ENCODE data around the gene EFR3B. TPM values are rescaled to one million over a fixed set of nuclear protein-coding genes. Genes with fewer than 3 reads are reported as not detected.
"Not testable (repeated sequence)": the region's sequence is repeated elsewhere in the genome, so short reads cannot be mapped to it uniquely, and the experiment has no call there.

EFR3B gene, protein sequence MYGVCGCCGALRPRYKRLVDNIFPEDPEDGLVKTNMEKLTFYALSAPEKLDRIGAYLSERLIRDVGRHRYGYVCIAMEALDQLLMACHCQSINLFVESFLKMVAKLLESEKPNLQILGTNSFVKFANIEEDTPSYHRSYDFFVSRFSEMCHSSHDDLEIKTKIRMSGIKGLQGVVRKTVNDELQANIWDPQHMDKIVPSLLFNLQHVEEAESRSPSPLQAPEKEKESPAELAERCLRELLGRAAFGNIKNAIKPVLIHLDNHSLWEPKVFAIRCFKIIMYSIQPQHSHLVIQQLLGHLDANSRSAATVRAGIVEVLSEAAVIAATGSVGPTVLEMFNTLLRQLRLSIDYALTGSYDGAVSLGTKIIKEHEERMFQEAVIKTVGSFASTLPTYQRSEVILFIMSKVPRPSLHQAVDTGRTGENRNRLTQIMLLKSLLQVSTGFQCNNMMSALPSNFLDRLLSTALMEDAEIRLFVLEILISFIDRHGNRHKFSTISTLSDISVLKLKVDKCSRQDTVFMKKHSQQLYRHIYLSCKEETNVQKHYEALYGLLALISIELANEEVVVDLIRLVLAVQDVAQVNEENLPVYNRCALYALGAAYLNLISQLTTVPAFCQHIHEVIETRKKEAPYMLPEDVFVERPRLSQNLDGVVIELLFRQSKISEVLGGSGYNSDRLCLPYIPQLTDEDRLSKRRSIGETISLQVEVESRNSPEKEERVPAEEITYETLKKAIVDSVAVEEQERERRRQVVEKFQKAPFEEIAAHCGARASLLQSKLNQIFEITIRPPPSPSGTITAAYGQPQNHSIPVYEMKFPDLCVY
- total RNA-seq: 1 to 10 TPM; 1.5 TPM

DNA sequence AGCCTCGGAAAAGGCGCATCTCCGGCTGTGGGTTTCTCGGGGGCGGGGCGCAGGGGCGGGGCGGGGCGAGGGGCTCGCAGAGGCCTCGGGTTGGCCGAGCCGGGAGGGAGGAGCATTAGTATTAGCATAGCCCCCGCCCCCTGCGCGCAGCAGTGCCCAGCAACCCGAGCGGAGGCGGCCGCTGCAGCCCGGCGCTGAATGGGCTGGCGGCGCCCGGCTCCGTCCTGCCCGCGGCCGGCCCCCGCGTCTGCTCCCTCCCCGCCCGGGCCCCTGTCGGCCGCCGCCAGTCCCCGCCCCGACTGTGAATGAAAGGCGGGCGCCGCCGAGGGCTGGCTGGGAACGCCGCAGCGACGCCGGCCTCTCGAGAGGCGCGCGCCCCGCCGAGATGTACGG, at the start of gene EFR3B:
TSS of gene EFR3B (plus strand) at position 149 of the 393 bp plus-strand sequence. CDS start at position 386, 237 bp downstream.
- peaks cover 30% of the 10 kb centered on the region for H3K4me1 Mint-ChIP-seq (ENCODE audit: low read depth)
- POLR2A ChIA-PET: no interaction called here
- CTCF ChIA-PET: interaction anchor here (1.6 kb wide), 1 partner anchor 66 kb away, joined by 10 read pairs; no protein-coding TSS in a partner anchor
- no peaks in the 10 kb centered on the region for H3K9me3 Mint-ChIP-seq
- peak; percentile 93 for DNase-seq
- peak within 1 kb of the TSS; percentile 73 for H3K4me3 Mint-ChIP-seq
- H3K36me3 Mint-ChIP-seq: no peaks in the 10 kb centered on the region
- peaks cover 39% of the 10 kb centered on the region for H3K27me3 Mint-ChIP-seq
- intact Hi-C loops (cut with micrococcal nuclease): loop anchor here (2.0 to 10.0 kb wide), 4 partner anchors 63 to 1305 kb away; partner anchors contain the start of genes ADCY3, ADGRF3 and SELENOI
- H3K27ac Mint-ChIP-seq: no peak within 1 kb of the TSS

DNA sequence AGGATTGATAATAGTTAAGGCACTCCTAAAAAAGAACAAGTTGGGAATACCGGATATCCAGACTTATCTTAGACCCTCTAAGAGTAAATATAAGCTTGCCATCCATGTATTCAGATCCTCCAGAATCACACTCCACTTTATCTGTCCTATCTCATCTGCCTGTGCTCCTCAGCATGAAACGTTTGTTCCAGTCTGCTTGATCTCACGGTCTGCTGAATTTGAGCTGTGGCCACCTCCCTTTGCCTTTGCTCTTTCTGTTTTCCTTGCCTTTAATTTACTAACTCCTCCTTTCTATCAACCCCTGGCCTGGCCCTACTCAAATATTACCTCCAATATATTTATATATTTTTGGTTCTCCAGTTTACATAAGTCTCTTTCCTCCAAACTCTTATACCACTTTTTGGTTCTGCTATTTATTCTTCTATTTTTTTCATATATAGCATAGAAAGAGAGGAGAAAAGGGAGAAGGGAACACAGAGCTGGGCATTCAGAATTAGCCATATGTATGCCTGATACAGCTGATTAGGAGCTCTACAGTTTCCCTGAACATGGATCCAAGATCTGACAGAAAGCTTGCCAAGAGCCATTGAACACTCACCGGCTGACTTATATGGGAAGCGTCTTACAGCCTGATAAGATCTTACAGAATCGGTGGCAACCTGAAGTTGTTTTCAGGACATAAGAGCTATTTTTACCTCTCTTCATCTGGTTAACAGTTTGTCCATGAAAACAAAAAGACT, 48.3 kb upstream of the EFR3B start:
- Mint-ChIP-seq H3K27ac (no peak overlapping the region), H3K4me3 (no peak overlapping the region), H3K36me3 (no peaks in the 10 kb centered on the region), H3K9me3 (no peaks in the 10 kb centered on the region), H3K27me3 (peaks cover 15% of the 10 kb centered on the region), H3K4me1 (ENCODE audit: low read depth) (no peaks in the 10 kb centered on the region)
- intact Hi-C loops (cut with micrococcal nuclease): no loop called here
- POLR2A ChIA-PET: no interaction called here
- DNase-seq: no peak
- CTCF ChIA-PET: interaction anchor here (0.7 to 2.4 kb wide), 3 partner anchors 18 to 571 kb away, joined by 4 to 9 read pairs (median 5); no protein-coding TSS in a partner anchor

DNA sequence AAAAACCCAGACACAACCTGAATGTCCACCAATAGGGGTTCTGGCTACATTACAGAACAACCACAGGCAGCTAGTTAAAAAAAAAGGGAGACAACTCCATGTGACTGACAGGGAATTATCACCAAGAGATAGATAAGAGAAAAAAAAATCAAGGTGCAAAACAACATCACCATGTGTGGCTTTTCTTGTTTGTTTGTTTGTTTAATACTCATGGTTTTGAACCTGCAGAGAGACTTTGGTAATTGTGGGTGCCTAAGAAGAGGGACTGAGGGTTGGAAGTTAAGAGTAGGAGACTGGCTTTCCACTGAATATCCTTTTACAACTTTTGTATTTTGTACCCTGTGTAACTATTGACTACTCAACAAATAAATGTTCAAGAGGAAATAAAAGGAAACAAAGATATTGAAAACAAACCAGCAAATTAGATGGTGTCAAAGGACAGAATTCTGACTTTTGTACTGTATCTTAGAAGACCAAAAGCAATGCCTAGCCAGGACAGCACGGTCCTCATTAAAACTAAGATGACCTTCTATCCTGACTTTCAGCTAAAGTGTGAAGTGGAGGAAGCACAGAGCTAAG, 47.6 kb upstream of the EFR3B start:
- CTCF ChIA-PET: interaction anchor here (0.7 to 2.4 kb wide), 3 partner anchors 19 to 572 kb away, joined by 4 to 9 read pairs (median 5); no protein-coding TSS in a partner anchor
- Mint-ChIP-seq H3K9me3 (no peaks in the 10 kb centered on the region), H3K4me3 (no peak overlapping the region), H3K27ac (no peak overlapping the region), H3K36me3 (no peaks in the 10 kb centered on the region), H3K27me3 (peaks cover 15% of the 10 kb centered on the region), H3K4me1 (ENCODE audit: low read depth) (no peaks in the 10 kb centered on the region)
- no peak for DNase-seq
- POLR2A ChIA-PET: no interaction called here
- intact Hi-C loops (cut with micrococcal nuclease): no loop called here

DNA sequence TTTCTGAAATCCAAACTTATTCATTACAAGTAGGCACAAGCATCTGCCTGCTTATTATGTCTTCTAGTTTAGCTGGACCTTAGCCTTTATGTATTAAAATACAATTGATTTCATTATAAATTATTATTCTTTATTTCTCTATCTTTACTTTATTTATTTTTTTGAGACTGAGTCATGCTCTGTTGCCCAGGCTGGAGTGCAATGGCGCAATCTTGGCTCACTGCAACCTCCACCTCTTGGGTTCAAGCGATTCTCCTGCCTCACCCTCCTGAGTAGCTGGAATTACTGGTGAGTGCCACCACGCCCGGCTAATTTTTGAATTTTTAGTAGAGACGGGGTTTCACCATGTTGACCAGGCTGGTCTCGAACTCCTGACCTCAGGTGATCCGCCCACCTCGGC, 42.8 kb upstream of the EFR3B start:
- POLR2A ChIA-PET; H3K4me1 Mint-ChIP-seq (ENCODE audit: low read depth); CTCF ChIA-PET; H3K27ac Mint-ChIP-seq; H3K27me3 Mint-ChIP-seq; H3K36me3 Mint-ChIP-seq; intact Hi-C loops (cut with micrococcal nuclease); DNase-seq; H3K4me3 Mint-ChIP-seq; H3K9me3 Mint-ChIP-seq: not testable (repeated sequence)

DNA sequence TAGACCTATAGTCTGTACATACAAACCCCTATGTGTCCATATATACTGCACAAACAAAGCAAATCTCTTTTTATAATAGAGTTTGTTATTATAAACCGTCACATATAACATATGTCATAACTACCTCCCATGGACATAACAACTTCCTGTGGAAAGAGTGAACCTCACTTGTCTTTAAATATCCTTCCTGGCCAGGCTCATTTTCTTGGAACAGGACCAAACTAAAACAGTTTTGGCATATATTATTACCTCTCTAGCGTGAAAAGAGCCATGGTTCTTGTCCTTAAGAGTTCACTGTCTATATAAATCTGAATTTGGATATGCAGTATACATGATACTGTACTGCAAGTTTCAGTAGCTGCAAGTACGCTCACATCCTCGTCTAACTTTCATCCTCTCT, 41.8 kb upstream of the EFR3B start:
- H3K27ac Mint-ChIP-seq: no peak overlapping the region
- ChIA-PET CTCF (no interaction called here), POLR2A (no interaction called here)
- no peak for DNase-seq
- H3K9me3 Mint-ChIP-seq: no peaks in the 10 kb centered on the region
- H3K4me1 Mint-ChIP-seq (ENCODE audit: low read depth): no peaks in the 10 kb centered on the region
- intact Hi-C loops (cut with micrococcal nuclease): no loop called here
- H3K36me3 Mint-ChIP-seq: no peaks in the 10 kb centered on the region
- no peaks in the 10 kb centered on the region for H3K27me3 Mint-ChIP-seq
- H3K4me3 Mint-ChIP-seq: no peak overlapping the region

DNA sequence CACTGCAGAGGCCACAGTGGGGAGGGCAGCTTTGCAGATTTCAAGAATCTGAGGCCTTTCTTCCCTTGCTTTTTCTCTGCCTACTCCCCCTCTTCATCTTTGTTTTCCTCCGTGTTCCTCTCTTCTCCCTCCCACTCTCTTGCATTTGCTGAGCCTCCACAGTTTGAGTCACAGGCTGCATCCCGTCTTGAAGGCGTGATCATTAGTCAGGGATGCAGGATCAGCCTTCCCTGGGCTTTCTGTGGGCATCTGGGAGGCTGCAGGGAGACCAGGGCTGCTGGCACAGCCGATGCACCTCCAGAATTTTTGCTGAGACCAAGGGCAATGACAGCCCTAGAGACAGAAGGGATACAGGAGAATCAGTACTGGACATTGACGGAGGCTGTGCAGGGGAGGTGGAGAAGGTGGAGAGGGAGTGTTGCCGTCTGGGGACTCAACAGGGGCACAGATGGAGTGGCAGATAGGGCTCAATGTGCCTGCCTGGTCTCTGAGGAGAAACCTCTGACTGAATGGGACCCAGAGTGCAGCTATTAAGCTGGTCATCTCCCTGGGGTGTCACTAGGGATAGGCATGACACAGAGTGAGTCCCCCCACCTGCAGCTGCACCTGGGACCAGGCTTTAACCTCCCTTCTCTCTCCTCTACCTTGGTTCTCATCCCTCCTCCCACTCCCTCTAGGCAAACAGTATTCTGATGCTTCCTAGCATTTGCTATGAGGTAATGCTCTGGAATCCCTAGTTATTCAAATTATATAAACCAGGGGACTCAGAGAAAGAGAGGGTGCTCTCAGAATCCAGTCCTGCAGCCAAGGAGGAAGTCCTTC, 41.2 kb upstream of the EFR3B start:
- no peaks in the 10 kb centered on the region for H3K36me3 Mint-ChIP-seq
- intact Hi-C loops (cut with micrococcal nuclease): no loop called here
- no peaks in the 10 kb centered on the region for H3K4me1 Mint-ChIP-seq (ENCODE audit: low read depth)
- no peak overlapping the region for H3K4me3 Mint-ChIP-seq
- ChIA-PET CTCF (no interaction called here), POLR2A (interaction anchor here (0.5 kb wide), 1 partner anchor 41 kb away, joined by 3 read pairs; no protein-coding TSS in a partner anchor)
- no peak for DNase-seq
- no peaks in the 10 kb centered on the region for H3K9me3 Mint-ChIP-seq
- no peak overlapping the region for H3K27ac Mint-ChIP-seq
- no peaks in the 10 kb centered on the region for H3K27me3 Mint-ChIP-seq

DNA sequence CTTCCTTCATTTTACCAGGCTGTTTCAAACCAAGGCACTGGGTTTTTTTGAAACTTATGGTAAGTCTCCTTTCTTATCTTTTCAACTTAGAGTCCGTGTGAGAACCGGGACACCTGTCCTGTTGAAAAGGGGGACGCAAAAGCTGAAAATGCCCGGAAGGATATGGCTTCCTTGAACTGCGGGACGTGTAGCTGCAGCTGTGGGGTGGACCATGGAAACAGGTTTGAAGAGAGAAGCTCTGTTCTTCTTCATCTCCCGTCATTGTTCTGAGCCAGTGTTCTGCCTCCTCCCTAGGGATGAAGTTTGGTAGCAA, 40.6 kb upstream of the EFR3B start:
- Mint-ChIP-seq H3K4me3 (no peak overlapping the region), H3K27me3 (no peaks in the 10 kb centered on the region), H3K9me3 (no peaks in the 10 kb centered on the region), H3K4me1 (ENCODE audit: low read depth) (no peaks in the 10 kb centered on the region), H3K27ac (no peak overlapping the region), H3K36me3 (no peaks in the 10 kb centered on the region)
- no peak for DNase-seq
- intact Hi-C loops (cut with micrococcal nuclease): no loop called here
- CTCF ChIA-PET: no interaction called here
- POLR2A ChIA-PET: no interaction called here

DNA sequence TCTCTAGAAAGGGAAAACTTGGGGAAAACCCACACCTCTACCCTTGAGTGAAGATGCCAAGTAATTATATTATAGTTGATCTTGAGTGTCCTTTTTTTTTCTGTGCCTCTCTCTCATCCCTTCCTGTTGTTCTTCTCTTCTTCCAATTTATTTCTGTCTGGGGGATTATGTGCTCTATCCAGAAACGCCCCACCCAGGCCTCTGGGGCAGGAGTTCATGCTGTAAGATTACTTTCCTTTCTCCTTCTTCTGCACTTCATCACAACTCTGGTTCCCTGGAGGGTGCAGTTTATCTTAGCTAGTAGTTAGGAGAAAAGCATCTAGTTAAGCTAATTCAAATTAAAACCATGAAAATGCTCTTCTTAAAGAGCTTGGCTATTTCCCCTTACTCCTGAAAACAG, 39.8 kb upstream of the EFR3B start:
- Mint-ChIP-seq H3K36me3 (no peaks in the 10 kb centered on the region), H3K9me3 (no peaks in the 10 kb centered on the region), H3K4me3 (no peak overlapping the region), H3K27ac (no peak overlapping the region), H3K27me3 (no peaks in the 10 kb centered on the region), H3K4me1 (ENCODE audit: low read depth) (no peaks in the 10 kb centered on the region)
- POLR2A ChIA-PET: no interaction called here
- intact Hi-C loops (cut with micrococcal nuclease): no loop called here
- no peak for DNase-seq
- CTCF ChIA-PET: interaction anchor here (1.0 kb wide), 1 partner anchor 48 kb away, joined by 3 read pairs; no protein-coding TSS in a partner anchor

DNA sequence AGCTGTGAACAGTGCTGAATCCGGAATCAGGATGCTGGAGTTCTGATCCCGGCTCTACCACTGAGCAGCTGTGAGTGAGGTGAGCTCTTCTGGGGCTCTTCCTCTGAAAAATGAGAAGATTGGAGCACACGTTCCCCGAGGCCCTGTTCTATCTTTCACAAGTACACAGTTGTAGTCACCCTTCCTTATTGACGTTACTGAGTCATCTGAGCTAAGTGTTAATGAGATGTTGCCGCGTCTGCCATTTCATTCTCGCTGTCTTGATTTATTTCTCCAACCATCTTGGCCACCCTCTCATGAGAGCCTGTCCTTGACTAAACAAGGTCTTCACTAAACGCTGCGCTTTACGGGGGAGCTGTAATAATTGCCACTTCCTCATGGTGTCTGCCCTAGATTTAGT, 31.9 kb upstream of the EFR3B start:
- H3K4me1 Mint-ChIP-seq (ENCODE audit: low read depth): no peaks in the 10 kb centered on the region
- POLR2A ChIA-PET: no interaction called here
- intact Hi-C loops (cut with micrococcal nuclease): no loop called here
- CTCF ChIA-PET: interaction anchor here (1.3 kb wide), 1 partner anchor 35 kb away, joined by 3 read pairs; no protein-coding TSS in a partner anchor
- H3K27me3 Mint-ChIP-seq: no peaks in the 10 kb centered on the region
- H3K4me3 Mint-ChIP-seq: no peak overlapping the region
- no peaks in the 10 kb centered on the region for H3K9me3 Mint-ChIP-seq
- DNase-seq: no peak
- no peaks in the 10 kb centered on the region for H3K36me3 Mint-ChIP-seq
- H3K27ac Mint-ChIP-seq: no peak overlapping the region

DNA sequence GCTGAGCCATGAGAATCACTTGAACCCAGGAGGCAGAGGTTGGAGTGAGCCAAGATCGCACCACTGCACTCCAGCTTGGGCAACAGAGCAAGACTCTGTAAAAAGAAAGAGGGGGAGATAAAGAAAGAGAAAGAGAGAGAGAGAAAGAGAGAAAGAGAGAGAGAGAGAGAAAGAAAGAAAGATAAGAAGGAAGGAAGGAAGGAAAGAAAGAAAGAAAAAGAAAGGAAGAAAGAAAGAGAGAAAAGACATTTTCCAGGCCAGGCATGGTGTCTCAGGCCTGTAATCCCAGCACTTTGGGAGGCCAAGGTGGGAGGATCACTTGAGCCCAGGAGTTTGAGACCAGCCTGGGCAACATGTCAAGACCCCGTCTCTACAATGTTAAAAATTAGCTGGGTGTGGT, 30.5 kb upstream of the EFR3B start:
- H3K4me3 Mint-ChIP-seq; POLR2A ChIA-PET; DNase-seq; H3K36me3 Mint-ChIP-seq; H3K27ac Mint-ChIP-seq; H3K27me3 Mint-ChIP-seq; H3K9me3 Mint-ChIP-seq; H3K4me1 Mint-ChIP-seq (ENCODE audit: low read depth); intact Hi-C loops (cut with micrococcal nuclease): not testable (repeated sequence)
- CTCF ChIA-PET: interaction anchor here (0.7 kb wide), 1 partner anchor 117 kb away, joined by 3 read pairs; no protein-coding TSS in a partner anchor

DNA sequence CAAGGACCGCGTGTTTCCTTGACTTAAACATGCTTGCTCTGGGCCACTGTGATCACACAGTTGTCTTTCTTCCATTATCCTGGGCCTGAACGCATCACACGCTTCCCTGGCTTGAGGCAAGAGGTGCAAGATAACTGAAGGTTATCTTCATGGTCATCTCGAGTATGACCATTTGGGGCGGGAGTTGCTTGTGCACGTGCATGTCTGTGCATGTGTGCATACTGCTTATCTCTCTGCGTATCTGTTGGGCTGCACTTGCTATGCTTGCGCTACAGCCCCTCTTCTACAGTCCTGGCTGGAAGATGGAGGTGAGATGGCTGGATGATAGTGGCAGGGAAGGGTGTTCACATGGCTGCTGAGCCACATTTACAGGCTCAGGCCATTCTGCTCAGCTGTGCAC, 27.2 kb upstream of the EFR3B start:
- no peak overlapping the region for H3K27ac Mint-ChIP-seq
- CTCF ChIA-PET: interaction anchor here (0.6 kb wide), 1 partner anchor 1132 kb away, joined by 5 read pairs; no protein-coding TSS in a partner anchor
- no peaks in the 10 kb centered on the region for H3K9me3 Mint-ChIP-seq
- H3K4me3 Mint-ChIP-seq: no peak overlapping the region
- H3K4me1 Mint-ChIP-seq (ENCODE audit: low read depth): no peaks in the 10 kb centered on the region
- intact Hi-C loops (cut with micrococcal nuclease): no loop called here
- POLR2A ChIA-PET: no interaction called here
- no peak for DNase-seq
- H3K36me3 Mint-ChIP-seq: no peaks in the 10 kb centered on the region
- no peaks in the 10 kb centered on the region for H3K27me3 Mint-ChIP-seq

Measured in activated CD4-positive, alpha-beta memory T cell treated with anti-CD3 and anti-CD28 coated beads for 36 hours (primary cell).